ENCODE results near the gene NDC80.

NDC80 gene

GRCh38 chr18:2571200-2572170 is at the start of gene NDC80, which contains the start of gene METTL4 (continued):
- no peak for TF ChIP-seq ZSCAN18 (tag by site-specific recombination; IDR thresholded peaks at IDR 0.05)
- TF ChIP-seq PRDM1 (tag by site-specific recombination; IDR thresholded peaks at IDR 0.05) = peak; percentile 41; the same call in 1 of the 2 replicates
- no peak for TF ChIP-seq ZSCAN23 (tag by site-specific recombination; IDR thresholded peaks at IDR 0.05)
- TF ChIP-seq ZNF311 (tag by site-specific recombination; IDR thresholded peaks at IDR 0.05; ENCODE audit: borderline replicate concordance) = no peak
- TF ChIP-seq ZNF677 (tag by site-specific recombination; IDR thresholded peaks at IDR 0.05) = no peak
- TF ChIP-seq ZNF629 (tag by site-specific recombination; IDR thresholded peaks at IDR 0.05) = peak; percentile 89
- TF ChIP-seq, protein P1, sequence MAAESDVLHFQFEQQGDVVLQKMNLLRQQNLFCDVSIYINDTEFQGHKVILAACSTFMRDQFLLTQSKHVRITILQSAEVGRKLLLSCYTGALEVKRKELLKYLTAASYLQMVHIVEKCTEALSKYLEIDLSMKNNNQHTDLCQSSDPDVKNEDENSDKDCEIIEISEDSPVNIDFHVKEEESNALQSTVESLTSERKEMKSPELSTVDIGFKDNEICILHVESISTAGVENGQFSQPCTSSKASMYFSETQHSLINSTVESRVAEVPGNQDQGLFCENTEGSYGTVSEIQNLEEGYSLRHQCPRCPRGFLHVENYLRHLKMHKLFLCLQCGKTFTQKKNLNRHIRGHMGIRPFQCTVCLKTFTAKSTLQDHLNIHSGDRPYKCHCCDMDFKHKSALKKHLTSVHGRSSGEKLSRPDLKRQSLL (tag by site-specific recombination; IDR thresholded peaks at IDR 0.05) = no peak
- TF ChIP-seq FEZF1 (tag by site-specific recombination; IDR thresholded peaks at IDR 0.05) = 0 out of 2 replicates have a peak, but pooled peaks have one; percentile 36
- TF ChIP-seq ZFHX2 (tag by site-specific recombination; conservative IDR thresholded peaks at IDR 0.05) = no peak
- TF ChIP-seq ZNF335 (tag by site-specific recombination; conservative IDR thresholded peaks at IDR 0.05) = peak; percentile 98
- TF ChIP-seq, protein P2, sequence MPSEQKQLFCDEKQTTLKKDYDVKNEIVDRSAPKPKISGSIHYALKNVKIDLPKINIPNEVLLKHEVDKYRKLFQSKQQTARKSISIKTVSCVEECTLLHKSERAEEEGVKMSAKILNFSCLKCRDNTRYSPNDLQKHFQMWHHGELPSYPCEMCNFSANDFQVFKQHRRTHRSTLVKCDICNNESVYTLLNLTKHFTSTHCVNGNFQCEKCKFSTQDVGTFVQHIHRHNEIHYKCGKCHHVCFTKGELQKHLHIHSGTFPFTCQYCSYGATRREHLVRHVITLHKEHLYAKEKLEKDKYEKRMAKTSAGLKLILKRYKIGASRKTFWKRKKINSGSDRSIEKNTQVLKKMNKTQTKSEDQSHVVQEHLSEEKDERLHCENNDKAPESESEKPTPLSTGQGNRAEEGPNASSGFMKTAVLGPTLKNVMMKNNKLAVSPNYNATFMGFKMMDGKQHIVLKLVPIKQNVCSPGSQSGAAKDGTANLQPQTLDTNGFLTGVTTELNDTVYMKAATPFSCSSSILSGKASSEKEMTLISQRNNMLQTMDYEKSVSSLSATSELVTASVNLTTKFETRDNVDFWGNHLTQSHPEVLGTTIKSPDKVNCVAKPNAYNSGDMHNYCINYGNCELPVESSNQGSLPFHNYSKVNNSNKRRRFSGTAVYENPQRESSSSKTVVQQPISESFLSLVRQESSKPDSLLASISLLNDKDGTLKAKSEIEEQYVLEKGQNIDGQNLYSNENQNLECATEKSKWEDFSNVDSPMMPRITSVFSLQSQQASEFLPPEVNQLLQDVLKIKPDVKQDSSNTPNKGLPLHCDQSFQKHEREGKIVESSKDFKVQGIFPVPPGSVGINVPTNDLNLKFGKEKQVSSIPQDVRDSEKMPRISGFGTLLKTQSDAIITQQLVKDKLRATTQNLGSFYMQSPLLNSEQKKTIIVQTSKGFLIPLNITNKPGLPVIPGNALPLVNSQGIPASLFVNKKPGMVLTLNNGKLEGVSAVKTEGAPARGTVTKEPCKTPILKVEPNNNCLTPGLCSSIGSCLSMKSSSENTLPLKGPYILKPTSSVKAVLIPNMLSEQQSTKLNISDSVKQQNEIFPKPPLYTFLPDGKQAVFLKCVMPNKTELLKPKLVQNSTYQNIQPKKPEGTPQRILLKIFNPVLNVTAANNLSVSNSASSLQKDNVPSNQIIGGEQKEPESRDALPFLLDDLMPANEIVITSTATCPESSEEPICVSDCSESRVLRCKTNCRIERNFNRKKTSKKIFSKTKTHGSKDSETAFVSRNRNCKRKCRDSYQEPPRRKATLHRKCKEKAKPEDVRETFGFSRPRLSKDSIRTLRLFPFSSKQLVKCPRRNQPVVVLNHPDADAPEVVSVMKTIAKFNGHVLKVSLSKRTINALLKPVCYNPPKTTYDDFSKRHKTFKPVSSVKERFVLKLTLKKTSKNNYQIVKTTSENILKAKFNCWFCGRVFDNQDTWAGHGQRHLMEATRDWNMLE (tag by site-specific recombination; conservative IDR thresholded peaks at IDR 0.05; ENCODE audit: low read depth) = peak; percentile 31; the same call in 1 of the 2 replicates
- no peak for TF ChIP-seq GLIS2 (tag by site-specific recombination; IDR thresholded peaks at IDR 0.05)
- no peak for TF ChIP-seq ZNF658 (tag by site-specific recombination; IDR thresholded peaks at IDR 0.05)
- no peak for TF ChIP-seq ZNF391 (tag by site-specific recombination; IDR thresholded peaks at IDR 0.05; ENCODE audit: borderline replicate concordance, low read depth)
- TF ChIP-seq EGR2 (tag by site-specific recombination; IDR thresholded peaks at IDR 0.05; ENCODE audit: low read depth) = 0 out of 2 replicates have a peak, but pooled peaks have one; percentile 1
- TF ChIP-seq ZNF169 (tag by site-specific recombination; IDR thresholded peaks at IDR 0.05) = no peak
- no peak for TF ChIP-seq GLIS1 (tag by site-specific recombination; IDR thresholded peaks at IDR 0.05)
- TF ChIP-seq GFI1B (tag by site-specific recombination; IDR thresholded peaks at IDR 0.05) = no peak
- TF ChIP-seq ZNF184 (tag by site-specific recombination; IDR thresholded peaks at IDR 0.05) = no peak
- TF ChIP-seq ZNF600 (tag by site-specific recombination; IDR thresholded peaks at IDR 0.05) = no peak
- no peak for TF ChIP-seq ZNF785 (tag by site-specific recombination; IDR thresholded peaks at IDR 0.05)
- TF ChIP-seq, protein P3, sequence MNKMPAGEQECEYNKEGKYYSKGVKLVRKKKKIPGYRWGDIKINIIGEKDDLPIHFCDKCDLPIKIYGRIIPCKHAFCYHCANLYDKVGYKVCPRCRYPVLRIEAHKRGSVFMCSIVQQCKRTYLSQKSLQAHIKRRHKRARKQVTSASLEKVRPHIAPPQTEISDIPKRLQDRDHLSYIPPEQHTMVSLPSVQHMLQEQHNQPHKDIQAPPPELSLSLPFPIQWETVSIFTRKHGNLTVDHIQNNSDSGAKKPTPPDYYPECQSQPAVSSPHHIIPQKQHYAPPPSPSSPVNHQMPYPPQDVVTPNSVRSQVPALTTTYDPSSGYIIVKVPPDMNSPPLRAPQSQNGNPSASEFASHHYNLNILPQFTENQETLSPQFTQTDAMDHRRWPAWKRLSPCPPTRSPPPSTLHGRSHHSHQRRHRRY (tag by site-specific recombination; IDR thresholded peaks at IDR 0.05) = no peak
- TF ChIP-seq ZNF626 (tag by site-specific recombination; IDR thresholded peaks at IDR 0.05) = no peak
- TF ChIP-seq, protein P4, sequence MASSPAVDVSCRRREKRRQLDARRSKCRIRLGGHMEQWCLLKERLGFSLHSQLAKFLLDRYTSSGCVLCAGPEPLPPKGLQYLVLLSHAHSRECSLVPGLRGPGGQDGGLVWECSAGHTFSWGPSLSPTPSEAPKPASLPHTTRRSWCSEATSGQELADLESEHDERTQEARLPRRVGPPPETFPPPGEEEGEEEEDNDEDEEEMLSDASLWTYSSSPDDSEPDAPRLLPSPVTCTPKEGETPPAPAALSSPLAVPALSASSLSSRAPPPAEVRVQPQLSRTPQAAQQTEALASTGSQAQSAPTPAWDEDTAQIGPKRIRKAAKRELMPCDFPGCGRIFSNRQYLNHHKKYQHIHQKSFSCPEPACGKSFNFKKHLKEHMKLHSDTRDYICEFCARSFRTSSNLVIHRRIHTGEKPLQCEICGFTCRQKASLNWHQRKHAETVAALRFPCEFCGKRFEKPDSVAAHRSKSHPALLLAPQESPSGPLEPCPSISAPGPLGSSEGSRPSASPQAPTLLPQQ (tag by site-specific recombination; IDR thresholded peaks at IDR 0.05) = peak; percentile 26; the same call in 1 of the 2 replicates
- no peak for TF ChIP-seq ZNF416 (tag by site-specific recombination; IDR thresholded peaks at IDR 0.05)
- no peak for TF ChIP-seq ZNF37A (tag by site-specific recombination; IDR thresholded peaks at IDR 0.05)
- no peak for TF ChIP-seq KLF10 (tag by site-specific recombination; IDR thresholded peaks at IDR 0.05)
- no peak for TF ChIP-seq ZNF768 (tag by site-specific recombination; IDR thresholded peaks at IDR 0.05)
- no peak for TF ChIP-seq KLF1 (tag by site-specific recombination; IDR thresholded peaks at IDR 0.05)
